Fibroblast of lung (primary cell): Measurements from ENCODE around the gene NEB.

Experiments
- EZH2 ChIP-seq: IDR thresholded peaks from 2 replicates; pipeline ENCODE4 v1.5.1; 2012; ENCODE audit warnings: low read length, control low read depth, mild to moderate bottlenecking; ENCODE audit errors: missing control alignments
- TF ChIP-seq, protein P1 (sequence below), 2 donors: IDR thresholded peaks in 1 of 2; conservative IDR thresholded peaks in 1 of 2; 1 replicate in 1 of 2; 2 replicates in 1 of 2; pipeline ENCODE4 v1.5.1; 2011 to 2012; ENCODE audit warnings: low read length in 2 of 2, control low read depth in 1 of 2, inconsistent platforms in 1 of 2, low read depth in 1 of 2, mild to moderate bottlenecking in 1 of 2

DNA sequence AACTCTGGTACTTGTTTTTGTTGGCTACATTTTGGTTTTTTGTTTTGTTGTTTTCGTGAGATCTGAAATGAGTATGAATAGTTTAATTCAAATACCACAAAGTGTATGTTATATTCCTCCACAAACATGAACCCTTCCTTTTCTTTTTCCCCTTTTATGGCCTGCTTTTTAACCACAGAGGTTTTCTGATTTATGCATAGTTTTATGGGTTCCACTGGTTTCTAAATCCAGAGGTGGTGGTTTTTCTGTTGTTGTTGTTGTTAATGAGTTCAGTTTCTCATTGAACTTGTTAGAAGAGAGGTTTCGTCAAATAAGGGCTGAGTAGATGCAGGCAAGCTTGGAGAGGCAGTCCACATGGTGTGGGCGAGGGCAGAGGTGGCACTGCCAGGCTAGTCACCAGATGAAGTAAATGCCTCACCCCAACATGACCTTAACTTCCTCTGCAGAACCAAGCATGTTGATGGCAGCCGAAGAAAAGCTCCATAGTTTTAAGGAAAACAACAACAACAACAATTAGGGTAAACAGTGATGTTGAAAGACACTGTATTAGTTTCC, 252.0 kb downstream of the NEB start:
- TF ChIP-seq EZH2, result no peak
- TF ChIP-seq, protein P1, sequence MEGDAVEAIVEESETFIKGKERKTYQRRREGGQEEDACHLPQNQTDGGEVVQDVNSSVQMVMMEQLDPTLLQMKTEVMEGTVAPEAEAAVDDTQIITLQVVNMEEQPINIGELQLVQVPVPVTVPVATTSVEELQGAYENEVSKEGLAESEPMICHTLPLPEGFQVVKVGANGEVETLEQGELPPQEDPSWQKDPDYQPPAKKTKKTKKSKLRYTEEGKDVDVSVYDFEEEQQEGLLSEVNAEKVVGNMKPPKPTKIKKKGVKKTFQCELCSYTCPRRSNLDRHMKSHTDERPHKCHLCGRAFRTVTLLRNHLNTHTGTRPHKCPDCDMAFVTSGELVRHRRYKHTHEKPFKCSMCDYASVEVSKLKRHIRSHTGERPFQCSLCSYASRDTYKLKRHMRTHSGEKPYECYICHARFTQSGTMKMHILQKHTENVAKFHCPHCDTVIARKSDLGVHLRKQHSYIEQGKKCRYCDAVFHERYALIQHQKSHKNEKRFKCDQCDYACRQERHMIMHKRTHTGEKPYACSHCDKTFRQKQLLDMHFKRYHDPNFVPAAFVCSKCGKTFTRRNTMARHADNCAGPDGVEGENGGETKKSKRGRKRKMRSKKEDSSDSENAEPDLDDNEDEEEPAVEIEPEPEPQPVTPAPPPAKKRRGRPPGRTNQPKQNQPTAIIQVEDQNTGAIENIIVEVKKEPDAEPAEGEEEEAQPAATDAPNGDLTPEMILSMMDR (conservative IDR thresholded peaks at IDR 0.05 in 1 of 2, IDR thresholded peaks at IDR 0.05 in 1 of 2; ENCODE audit: low read depth in 1 of 2, low read length in 2 of 2), result no peak
